Activated T-cell treated with anti-CD3 and anti-CD28 coated beads for 48 hours (primary cell): ENCODE data around the gene KAZN.
A peak's percentile ranks its signal among the peaks of the same experiment; 100 is the strongest.
"Not testable (repeated sequence)": the region's sequence is repeated elsewhere in the genome, so short reads cannot be mapped to it uniquely, and the experiment has no call there.

ENCODE experiments used
- DNase-seq: peaks from one replicate; pipeline ENCODE4 v3.0.0-alpha.2; 2020; ENCODE audit warnings: low read depth

Gene KAZN

DNA sequence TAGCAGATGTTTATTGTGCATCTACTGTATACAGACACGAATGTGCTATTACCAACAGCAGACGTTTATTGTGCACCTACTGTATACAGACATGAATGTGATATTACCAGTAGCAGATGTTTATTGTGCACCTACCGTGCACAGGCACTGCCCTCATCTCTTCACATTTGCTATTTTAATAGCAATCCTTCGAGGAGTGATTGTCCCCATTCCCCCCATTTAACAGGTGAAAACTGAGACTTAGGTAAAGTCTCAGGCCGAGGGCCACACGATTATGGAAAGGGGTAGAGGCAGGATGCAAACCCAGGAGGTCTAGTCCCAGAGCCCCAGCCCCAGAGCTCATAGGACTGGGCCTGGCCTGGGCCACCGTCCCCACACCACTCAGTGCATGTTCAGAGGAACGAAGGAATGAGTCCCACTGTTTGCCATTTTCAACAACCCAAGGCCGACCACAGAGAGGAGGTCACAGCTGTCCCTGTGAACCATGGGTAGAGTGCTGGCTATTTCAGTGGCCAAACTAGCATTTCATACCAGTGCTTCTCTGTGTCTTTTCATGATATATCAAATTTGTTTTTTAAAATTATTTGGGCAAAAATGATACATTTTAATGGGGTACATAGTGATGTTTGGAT lies 440.6 kb downstream of the KAZN start:
- no peak for DNase-seq

GRCh38 chr1:15039901-15040300 lies 441.4 kb downstream of the KAZN start:
- no peak for DNase-seq

GRCh38 chr1:15040685-15041084 lies 442.2 kb downstream of the KAZN start:
- not testable (repeated sequence) for DNase-seq

DNA sequence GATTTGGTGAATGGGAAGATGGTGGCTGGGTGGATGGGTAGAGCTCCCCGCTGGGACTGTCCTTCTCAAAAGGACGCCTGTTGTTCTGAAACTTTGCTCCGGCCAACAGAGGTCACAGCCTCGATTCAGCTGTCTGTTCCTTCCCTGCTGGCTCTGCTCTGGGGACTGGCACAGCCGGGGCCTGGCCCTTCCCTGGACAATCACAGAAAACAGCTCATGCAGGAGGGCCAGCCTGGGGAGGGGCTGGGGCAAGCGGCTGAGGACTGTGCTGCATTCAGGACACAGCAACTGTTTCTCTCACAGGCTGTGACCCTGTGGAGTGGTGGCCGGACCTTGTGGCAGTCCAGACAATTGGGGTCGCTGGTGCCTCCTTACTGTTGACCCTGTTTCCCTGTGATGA lies 444.4 kb downstream of the KAZN start:
- no peak for DNase-seq

DNA sequence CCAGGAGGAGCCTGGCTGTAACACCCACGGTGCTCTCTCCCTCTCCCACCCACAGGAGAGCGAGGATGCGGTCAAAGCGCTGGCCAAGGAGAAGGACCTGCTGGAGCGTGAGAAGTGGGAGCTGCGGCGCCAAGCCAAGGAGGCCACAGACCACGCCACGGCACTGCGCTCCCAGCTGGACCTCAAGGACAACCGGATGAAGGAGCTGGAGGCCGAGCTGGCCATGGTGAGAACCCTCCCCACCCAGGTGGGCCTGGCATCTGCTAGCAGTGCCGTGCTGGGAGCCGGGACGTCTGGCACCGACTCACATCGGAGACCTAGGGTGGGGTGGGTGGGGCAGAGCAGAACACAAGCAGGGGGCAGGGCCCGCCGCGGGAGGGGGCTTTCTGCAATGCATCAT lies 445.4 kb downstream of the KAZN start:
- no peak for DNase-seq

- DNase-seq = no peak
Observed at GRCh38 chr1:15045123-15045522, 446.6 kb downstream of the KAZN start.

DNA sequence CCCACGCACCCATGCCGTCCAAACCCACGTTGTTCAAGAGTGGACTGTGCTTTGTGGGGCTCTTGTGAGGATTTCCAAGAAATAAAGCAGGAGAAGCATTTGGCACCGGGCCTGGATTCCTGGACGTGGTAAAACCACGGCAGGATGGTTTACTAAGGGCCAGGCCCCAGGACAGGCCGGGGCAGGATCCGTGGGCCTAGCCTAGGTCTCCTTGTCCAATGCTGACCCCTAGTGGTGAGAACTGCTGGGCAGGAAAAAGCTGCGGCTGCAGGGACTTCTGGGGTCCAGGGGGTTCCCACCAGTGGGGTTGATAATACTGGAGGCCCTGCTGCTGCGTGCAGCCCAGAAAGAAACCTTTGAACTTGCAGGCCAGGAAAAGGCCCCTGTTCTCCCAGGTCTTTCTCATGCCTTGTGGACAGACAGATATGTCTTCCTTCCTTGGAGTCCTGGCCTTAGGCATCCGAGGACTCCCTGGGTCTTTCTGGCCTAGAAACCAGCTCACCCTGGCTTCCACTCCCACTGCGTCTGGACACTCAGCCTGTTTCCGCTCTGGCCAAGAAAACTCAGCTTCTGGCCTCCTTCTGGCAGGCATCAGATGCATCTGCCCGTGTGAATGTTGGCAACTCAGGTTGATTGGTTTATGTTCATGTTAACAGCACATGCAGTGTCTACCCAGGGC lies 448.1 kb downstream of the KAZN start:
- DNase-seq = peak; percentile 48

- DNase-seq = no peak
Observed at GRCh38 chr1:15047237-15047636, 448.8 kb downstream of the KAZN start.

- no peak for DNase-seq
Observed at GRCh38 chr1:15048437-15048980, 450.0 kb downstream of the KAZN start.

DNA sequence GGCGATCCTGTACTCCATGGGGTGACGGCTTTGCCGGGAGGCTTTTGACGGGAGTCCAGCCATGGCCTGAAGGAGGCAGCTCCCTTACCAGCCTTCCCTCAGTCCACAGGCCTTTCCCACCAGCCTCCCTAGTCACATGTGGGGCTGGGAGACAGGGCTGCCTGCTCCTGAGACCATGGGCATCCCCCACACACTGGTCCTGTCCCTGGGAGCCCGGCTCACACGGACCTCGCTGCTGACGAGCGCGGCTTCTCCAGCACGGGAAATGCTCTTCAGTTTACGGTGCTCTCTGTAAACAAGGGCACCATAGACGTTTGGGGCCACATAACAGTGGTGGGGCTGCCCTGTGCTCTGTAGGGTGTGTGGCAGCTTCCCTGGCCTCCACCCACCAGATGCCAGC lies 450.6 kb downstream of the KAZN start:
- no peak for DNase-seq

- DNase-seq = no peak
Observed at GRCh38 chr1:15051882-15052528, 453.5 kb downstream of the KAZN start.

GRCh38 chr1:15053153-15053552 lies 454.7 kb downstream of the KAZN start:
- DNase-seq = no peak

- DNase-seq = no peak
Observed at GRCh38 chr1:15055736-15056415, 457.4 kb downstream of the KAZN start.

DNA sequence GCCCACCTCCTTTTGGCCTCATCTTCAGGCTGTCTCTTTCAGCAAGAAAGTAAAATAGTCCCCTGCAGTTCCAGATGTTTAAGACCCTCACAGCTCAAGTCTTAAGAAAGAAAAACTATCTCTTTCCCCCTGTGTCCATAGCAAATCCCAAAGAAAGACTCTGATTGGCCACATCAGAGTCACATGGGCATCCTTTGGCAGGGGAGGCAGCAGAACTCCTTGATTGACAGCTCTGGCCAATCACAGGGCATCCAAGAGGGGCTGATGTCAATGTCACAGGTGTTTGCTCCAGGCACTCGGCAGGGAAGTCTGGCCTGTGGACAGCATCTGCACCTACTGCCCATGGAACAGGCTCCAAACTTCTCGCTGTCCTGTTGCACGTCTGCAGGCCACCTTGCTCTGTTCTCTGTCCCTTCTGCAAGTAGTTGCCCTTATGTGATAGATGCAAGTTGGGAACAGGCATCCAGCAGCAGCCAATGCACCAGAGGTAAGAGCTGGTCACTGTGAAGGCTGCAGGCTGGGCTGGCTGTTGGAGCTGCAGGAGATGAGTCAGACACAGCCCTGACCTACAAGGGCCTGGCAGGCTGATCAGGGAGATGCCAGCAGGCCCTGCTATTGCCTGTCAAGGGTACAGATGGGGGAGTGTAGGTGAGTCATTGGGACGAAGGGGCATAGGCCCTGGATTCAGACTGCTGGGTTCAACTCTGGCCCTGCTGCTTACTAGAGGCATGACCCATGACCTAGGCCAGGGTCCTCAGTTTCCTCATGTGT lies 458.2 kb downstream of the KAZN start:
- no peak for DNase-seq

DNA sequence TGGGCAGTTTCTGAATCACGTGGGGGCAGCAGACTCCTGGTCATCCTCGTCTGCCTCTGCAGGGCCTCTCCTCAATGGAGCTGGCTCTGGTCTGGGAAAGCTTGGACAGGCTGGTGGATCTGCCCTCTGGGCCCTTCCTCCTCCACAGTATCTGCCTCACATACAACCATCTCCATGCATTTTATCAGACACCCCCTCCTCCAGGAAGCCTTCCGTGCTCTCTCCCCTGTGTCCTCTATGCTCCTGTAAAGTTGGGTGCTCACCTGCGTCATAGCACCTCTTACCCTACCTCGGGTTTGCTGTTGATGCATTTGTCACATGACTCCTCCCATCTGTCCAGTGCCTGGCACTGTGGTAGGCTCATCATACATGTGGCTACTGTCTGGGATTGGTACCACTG lies 459.3 kb downstream of the KAZN start:
- no peak for DNase-seq

GRCh38 chr1:15058261-15058660 lies 459.8 kb downstream of the KAZN start:
- no peak for DNase-seq

GRCh38 chr1:15060104-15060503 lies 461.6 kb downstream of the KAZN start:
- no peak for DNase-seq

- no peak for DNase-seq
Observed at GRCh38 chr1:15062479-15063099, 464.1 kb downstream of the KAZN start.

DNA sequence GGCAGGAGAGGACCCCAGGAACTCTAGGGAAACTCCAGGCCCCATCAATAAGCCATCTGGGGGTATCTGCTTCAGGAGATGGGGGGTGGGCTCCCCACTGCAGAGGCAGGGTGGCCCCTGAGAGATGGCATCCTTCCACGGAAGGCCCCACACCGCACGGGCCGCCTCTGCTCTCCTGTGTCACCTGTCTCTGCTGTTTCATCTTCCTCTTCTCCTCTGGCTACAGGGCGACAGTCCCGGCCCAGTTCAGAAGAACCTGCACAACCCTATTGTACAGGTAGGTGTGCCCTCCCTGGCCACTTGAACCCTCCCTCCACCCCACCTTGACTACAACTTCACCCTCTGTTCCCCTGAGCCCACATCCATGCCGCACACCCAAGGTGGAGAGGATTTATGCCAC lies 464.9 kb downstream of the KAZN start:
- DNase-seq = no peak

DNA sequence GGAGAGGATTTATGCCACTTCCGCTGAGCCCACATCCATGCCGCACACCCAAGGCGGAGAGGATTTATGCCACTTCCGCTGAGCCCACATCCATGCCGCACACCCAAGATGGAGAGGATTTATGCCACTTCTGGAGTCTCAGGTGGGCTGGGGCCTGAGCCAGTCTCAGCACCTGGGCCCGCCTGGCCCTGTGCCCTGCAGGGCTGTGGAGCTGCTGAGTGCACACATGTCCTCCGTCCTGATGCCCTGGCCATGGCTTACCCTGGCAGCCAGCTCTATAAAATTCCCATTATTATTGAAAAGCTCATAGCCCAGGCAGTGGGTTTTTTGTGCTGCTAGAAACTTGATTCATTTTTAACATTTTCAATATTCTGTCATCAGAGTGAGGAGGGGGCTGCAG lies 465.3 kb downstream of the KAZN start:
- no peak for DNase-seq

DNA sequence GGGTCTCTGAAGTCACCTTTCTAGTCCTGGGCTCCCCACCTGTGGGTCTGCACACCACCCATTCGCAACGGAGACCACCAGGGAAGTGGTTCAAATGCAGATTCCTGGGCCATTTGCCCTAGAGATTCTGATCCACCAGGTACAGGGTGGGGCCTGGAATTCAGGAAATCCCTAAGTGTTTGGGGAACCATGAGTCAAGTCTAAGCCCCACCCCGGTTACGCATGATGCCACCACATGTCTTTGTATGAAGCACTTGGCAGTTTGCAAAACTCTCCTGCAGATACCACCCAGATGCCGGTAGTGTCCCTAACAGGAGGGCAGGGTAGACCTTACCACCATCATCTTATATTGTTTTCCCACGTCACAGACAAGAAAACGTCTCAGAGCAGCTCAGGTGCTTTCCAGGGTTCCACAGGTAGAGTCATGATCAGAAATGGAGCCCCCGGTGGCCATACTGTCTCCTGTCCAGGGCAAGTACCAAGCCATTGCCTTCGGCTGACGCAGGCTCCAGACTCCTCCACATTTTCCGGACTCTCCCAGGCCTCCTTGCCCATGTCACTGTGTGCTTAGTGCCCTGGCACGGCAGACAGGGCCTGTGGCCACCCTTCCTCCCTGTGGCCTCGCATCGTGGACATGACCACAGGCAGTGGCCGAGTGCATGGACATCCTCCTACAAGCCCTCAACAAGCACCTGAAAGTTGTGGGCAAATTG lies 465.9 kb downstream of the KAZN start:
- DNase-seq = no peak
